ENCODE measurements around the gene COL4A6.

- no peak for TF ChIP-seq CTCF (conservative IDR thresholded peaks at IDR 0.05; ENCODE audit: low read length)
- TF ChIP-seq EZH2phosphoT487 (IDR thresholded peaks at IDR 0.05; ENCODE audit: borderline replicate concordance, low read depth, low read length): no peak
These were observed 276.0 kb downstream of the COL4A6 start for GRCh38 chrX:108162265-108162664.

Measured in OCI-LY7 (cell line).